Stomach (tissue), 9 donors: ENCODE measurements around the gene PTGFRN. TPM values are rescaled to one million over a fixed set of nuclear protein-coding genes. Genes with fewer than 3 reads are reported as not detected.

Experiments
- DNase-seq, 2 donors: peaks; one replicate each; pipeline versions ENCODE4 v3.0.0 to v3.0.0-alpha.2; 2013 to 2019
- H3K27ac ChIP-seq, 5 donors: fragments of 200-600 bp in 4 of 5; sonication (generic) in 4 of 5; one replicate each; pipeline ENCODE4 v1.5.1; 2013 to 2019; ENCODE audit warnings: mild to moderate bottlenecking in 1 of 5, moderate library complexity in 1 of 5
- H3K27me3 ChIP-seq, 3 donors: fragments of 200-600 bp; sonication (generic); one replicate each; pipeline ENCODE4 v1.5.1; 2017 to 2019; ENCODE audit warnings: mixed run types in 1 of 3
- H3K36me3 ChIP-seq, 4 donors: fragments of 200-600 bp; sonication (generic); 1 replicate in 3 of 4; 2 replicates in 1 of 4; pipeline ENCODE4 v1.5.1; 2016 to 2019
- H3K4me1 ChIP-seq, 4 donors: fragments of 200-600 bp; sonication (generic); one replicate each; pipeline ENCODE4 v1.5.1; 2016 to 2019
- H3K4me3 ChIP-seq, 4 donors: fragments of 200-600 bp; sonication (generic) in 3 of 4; one replicate each; pipeline ENCODE4 v1.5.1; 2016 to 2019; ENCODE audit warnings: mild to moderate bottlenecking in 1 of 4
- H3K9me3 ChIP-seq, 4 donors: fragments of 200-600 bp; sonication (generic); one replicate each; pipeline ENCODE4 v1.5.1; 2016 to 2019
- EP300 ChIP-seq: sonication (generic); formaldehyde crosslinking; IDR thresholded peaks from one replicate; pipeline ENCODE4 v1.6.1; 2017; ENCODE audit warnings: antibody characterized with exemption
- POLR2A ChIP-seq, 4 donors: fragments of 450-650 bp; IDR thresholded peaks; one replicate each; pipeline ENCODE4 v1.6.1; 2016; ENCODE audit warnings: antibody characterized with exemption in 4 of 4, control low read depth in 2 of 4, mild to moderate bottlenecking in 1 of 4, moderate library complexity in 1 of 4
- POLR2AphosphoS5 ChIP-seq, 3 donors: sonication (generic); formaldehyde crosslinking; IDR thresholded peaks; one replicate each; pipeline ENCODE4 v1.6.1; 2016; ENCODE audit warnings: antibody characterized with exemption in 3 of 3
- WGBS, 5 donors: extraction: QIAGEN DNeasy Blood & Tissue Kit in 3 of 5; methylation state at CpG; one replicate each; pipeline versions ENCODE4 v1.1.5 to v1.1.7; 2013 to 2018; 5-methylcytosine and 5-hydroxymethylcytosine counted together
- intact Hi-C: fragments of 100-400 bp; cut with DNase I; formaldehyde crosslinking; loops from one replicate; pipeline ENCODE4 v1.15.1; 2023; ENCODE audit warnings: low total_unique reads
- polyA plus RNA-seq, 3 donors: library from polyadenylated mRNA; stranded (reverse); fragments of 200-250 nt; gene quantifications; one replicate each; pipeline ENCODE4 v1.2.3, GENCODE V29; 2013
- total RNA-seq, 5 donors: library from RNA; depleted of rRNA; stranded (reverse); fragments of >200 nt; gene quantifications; one replicate each; pipeline versions ENCODE4 v1.1.0 to v1.2.3, GENCODE V29; 2014 to 2016
- TF ChIP-seq, protein P1 (sequence below), 7 experiments: fragments of 450-650 bp in 4 of 7; fragments of 200-600 bp in 3 of 7; sonication (generic) in 3 of 7; IDR thresholded peaks; one replicate each; pipeline ENCODE4 v1.5.1; 2016 to 2019; ENCODE audit warnings: antibody characterized with exemption in 7 of 7, control low read depth in 2 of 7, mild to moderate bottlenecking in 1 of 7
- donor health status: healthy with polysubstance abuse.
- donor health status: Bipolar disorder and iron deficiency.
- donor health status: healthy.

The PTGFRN gene
- total and polyA plus RNA-seq, 8 donors, result 3.8 to 66.6 (median 44.0) TPM

DNA sequence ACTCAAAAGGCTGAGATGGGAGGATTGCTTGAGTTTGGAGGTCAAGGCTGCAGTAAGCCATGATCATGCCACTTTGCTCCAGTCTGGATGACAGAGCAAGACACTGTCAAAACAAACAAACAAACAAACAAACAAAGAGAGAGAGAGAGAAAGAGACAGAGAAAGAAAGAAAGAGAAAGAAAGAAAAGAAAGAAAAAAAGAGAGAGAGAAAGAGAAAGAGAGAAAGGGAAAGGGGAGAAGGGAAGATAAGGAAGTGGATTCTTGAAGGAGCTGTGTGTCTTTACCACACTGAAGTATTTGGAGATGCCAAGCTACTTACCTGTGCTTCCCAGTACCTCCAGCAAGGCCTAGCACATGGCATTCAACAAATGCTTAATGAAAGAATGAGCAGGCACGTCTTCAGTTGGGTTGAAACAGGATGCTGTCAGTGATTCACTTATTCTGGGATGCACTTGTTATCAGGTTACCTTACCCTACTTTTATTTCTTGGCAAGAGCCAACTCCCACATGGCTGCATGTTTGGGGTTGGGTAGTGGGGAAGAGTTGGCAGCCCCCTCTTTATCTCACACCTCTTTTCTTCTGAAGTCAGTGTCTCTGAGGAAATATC is 120.7 kb downstream of the PTGFRN start:
- H3K27me3 ChIP-seq, result no peaks in the 10 kb centered on the region
- DNase-seq, result no peak
- no peak for TF ChIP-seq EP300
- no peak for TF ChIP-seq POLR2AphosphoS5 (IDR thresholded peaks at IDR 0.05)
- TF ChIP-seq POLR2A (IDR thresholded peaks at IDR 0.05), result no peak
- TF ChIP-seq, protein P1, sequence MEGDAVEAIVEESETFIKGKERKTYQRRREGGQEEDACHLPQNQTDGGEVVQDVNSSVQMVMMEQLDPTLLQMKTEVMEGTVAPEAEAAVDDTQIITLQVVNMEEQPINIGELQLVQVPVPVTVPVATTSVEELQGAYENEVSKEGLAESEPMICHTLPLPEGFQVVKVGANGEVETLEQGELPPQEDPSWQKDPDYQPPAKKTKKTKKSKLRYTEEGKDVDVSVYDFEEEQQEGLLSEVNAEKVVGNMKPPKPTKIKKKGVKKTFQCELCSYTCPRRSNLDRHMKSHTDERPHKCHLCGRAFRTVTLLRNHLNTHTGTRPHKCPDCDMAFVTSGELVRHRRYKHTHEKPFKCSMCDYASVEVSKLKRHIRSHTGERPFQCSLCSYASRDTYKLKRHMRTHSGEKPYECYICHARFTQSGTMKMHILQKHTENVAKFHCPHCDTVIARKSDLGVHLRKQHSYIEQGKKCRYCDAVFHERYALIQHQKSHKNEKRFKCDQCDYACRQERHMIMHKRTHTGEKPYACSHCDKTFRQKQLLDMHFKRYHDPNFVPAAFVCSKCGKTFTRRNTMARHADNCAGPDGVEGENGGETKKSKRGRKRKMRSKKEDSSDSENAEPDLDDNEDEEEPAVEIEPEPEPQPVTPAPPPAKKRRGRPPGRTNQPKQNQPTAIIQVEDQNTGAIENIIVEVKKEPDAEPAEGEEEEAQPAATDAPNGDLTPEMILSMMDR (IDR thresholded peaks at IDR 0.05), result no peak

DNA sequence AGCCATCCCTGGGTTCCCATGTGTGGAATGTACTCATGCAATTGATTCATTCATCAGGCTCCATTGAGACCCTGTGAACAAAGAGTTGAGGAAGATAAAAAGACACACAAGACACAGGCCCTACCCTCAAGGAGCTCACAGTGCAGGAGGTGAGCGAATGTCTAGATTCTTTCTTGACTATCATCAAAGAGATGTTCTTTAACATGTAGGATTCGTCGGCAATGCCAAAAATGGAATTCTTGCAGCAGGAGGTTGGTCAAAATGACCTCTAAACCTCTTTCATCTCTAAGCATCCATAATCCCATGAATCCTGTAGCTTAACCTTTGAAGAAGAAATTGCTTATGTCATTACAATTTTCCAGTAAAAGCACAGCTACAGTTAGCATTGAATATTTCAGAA is 122.5 kb downstream of the PTGFRN start:
- no peaks in the 10 kb centered on the region for H3K4me1 ChIP-seq
- no peaks in the 10 kb centered on the region for H3K27me3 ChIP-seq
- TF ChIP-seq POLR2AphosphoS5 (IDR thresholded peaks at IDR 0.05), result no peak
- no peak for TF ChIP-seq EP300
- TF ChIP-seq, protein P1 (IDR thresholded peaks at IDR 0.05), result no peak
- TF ChIP-seq POLR2A (IDR thresholded peaks at IDR 0.05), result no peak
- no peaks in the 10 kb centered on the region for H3K36me3 ChIP-seq
- intact Hi-C loops, result no loop called here
- H3K9me3 ChIP-seq, result no peaks in the 10 kb centered on the region
- WGBS, 5 donors, result 88 to 97% (median 93%) methylated on average over 3 of the region's 3 CpGs
- no peak overlapping the region for H3K4me3 ChIP-seq
- no peak overlapping the region for H3K27ac ChIP-seq
- DNase-seq, result no peak

More for the DNA sequence above, 120.7 kb downstream of the PTGFRN start:
- no peak overlapping the region for H3K4me3 ChIP-seq
- 80 to 88% (median 82%) methylated on average over 1 of the region's 1 CpG for WGBS, 5 donors
- no peaks in the 10 kb centered on the region for H3K9me3 ChIP-seq
- H3K4me1 ChIP-seq, result no peaks in the 10 kb centered on the region
- H3K36me3 ChIP-seq, result peaks cover 0 to 8% (median 0%) of the 10 kb centered on the region in 4 donors
- intact Hi-C loops, result no loop called here
- H3K27ac ChIP-seq, result no peak overlapping the region

DNA sequence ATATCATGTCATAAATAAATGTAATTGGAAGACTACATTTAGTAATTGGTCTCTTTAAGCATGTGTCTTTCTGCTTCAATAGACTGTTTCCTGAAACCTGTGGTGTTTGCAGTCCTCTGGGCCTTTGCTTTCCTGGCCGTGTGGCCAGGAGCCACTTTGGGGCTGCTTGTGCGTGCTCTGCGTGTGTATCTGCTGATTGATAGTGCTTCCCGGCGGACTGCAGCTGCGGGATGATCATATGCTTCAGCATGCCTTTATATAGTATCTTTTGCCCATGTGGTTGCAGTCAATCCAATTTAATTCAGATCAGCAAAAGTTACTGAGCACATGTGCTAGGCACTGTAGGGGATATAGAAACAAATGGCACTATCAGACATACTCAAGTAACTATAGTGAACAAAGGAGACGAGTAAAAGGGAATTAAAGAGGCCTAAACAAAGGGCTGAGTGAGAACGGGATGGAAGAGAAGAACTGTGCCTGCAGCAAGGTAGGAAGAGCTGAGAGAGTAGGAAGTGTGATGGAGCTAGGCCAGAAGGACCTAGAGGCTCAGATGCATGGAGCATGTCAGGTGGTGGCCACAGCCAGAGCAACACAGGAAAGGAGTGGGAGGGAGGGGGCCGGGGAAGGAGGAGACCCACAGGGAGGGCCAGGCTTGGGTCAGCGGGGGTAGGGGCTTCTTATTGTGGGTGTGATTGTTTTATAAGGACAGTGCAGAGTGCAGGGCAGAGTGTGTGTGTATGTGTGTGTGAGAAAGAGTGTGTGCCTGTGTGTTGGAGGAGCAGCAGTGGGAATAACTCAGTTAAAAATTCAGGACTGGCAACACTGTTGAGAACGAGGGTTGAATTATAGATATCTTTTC is 123.2 kb downstream of the PTGFRN start:
- intact Hi-C loops, result no loop called here
- Histone ChIP-seq H3K36me3 (no peaks in the 10 kb centered on the region), H3K9me3 (no peaks in the 10 kb centered on the region), H3K4me1 (no peaks in the 10 kb centered on the region), H3K27ac (no peak overlapping the region), H3K4me3 (no peak overlapping the region), H3K27me3 (no peaks in the 10 kb centered on the region)
- WGBS, 5 donors, result 74 to 84% (median 81%) methylated on average over 11 of the region's 11 CpGs
- TF ChIP-seq POLR2AphosphoS5 (IDR thresholded peaks at IDR 0.05) (no peak), POLR2A (IDR thresholded peaks at IDR 0.05) (no peak), EP300 (no peak)
- TF ChIP-seq, protein P1 (IDR thresholded peaks at IDR 0.05), result no peak
- DNase-seq, result no peak

DNA sequence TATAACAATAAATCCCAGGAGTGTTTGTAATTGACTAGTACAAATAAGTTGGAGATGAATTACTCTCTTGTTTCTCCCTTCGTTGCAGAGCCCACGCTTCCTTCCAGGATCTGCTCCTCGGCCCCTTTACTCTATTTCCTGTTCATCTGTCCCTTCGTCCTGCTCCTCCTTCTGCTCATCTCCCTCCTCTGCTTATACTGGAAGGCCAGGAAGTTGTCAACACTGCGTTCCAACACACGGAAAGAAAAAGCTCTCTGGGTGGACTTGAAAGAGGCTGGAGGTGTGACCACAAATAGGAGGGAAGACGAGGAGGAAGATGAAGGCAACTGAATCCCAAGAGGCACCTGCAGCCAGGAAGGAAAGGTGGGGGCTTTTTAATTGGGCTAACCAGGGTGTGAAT is 124.1 kb downstream of the PTGFRN start:
- Histone ChIP-seq H3K27me3 (no peaks in the 10 kb centered on the region), H3K36me3 (no peaks in the 10 kb centered on the region), H3K9me3 (no peaks in the 10 kb centered on the region), H3K4me3 (no peak overlapping the region), H3K27ac (no peak overlapping the region), H3K4me1 (no peaks in the 10 kb centered on the region)
- intact Hi-C loops, result no loop called here
- TF ChIP-seq POLR2AphosphoS5 (IDR thresholded peaks at IDR 0.05), result no peak
- TF ChIP-seq, protein P1 (IDR thresholded peaks at IDR 0.05), result no peak
- TF ChIP-seq EP300, result no peak
- no peak for TF ChIP-seq POLR2A (IDR thresholded peaks at IDR 0.05)
- DNase-seq, result no peak
- WGBS, 5 donors, result 77 to 85% (median 79%) methylated on average over 7 of the region's 7 CpGs
